Esophagus mucosa (tissue), 1 donor: Measurements from ENCODE around the gene AQP6. TPM values are rescaled to one million over a fixed set of nuclear protein-coding genes. Genes with fewer than 3 reads are reported as not detected.

ENCODE experiments used
- ATAC-seq: fragments of 200-7000 bp; cut with Tn5 transposase; one replicate; pipeline ENCODE4 v1.9.1; 2020
- total RNA-seq: library from RNA; stranded (reverse); gene quantifications from one replicate; pipeline ENCODE4 v1.2.4, GENCODE V29; 2023
- donor health status: DM: yes; HTN: yes; CAD: no.

AQP6 gene
- total RNA-seq, 1 donor from 2014 or later = not detected

- peak; percentile 94 for ATAC-seq
Measured at GRCh38 chr12:49942921-49943624, 29.7 kb upstream of the AQP6 start.

- no peak for ATAC-seq
Measured at GRCh38 chr12:49943625-49943960, 29.2 kb upstream of the AQP6 start.

- ATAC-seq = no peak
Measured at GRCh38 chr12:49944046-49944445, 28.7 kb upstream of the AQP6 start.

- no peak for ATAC-seq
Measured at GRCh38 chr12:49944718-49945117, 28.0 kb upstream of the AQP6 start.

- peak; percentile 66 for ATAC-seq
Measured at GRCh38 chr12:49945394-49946080, 27.2 kb upstream of the AQP6 start.

DNA sequence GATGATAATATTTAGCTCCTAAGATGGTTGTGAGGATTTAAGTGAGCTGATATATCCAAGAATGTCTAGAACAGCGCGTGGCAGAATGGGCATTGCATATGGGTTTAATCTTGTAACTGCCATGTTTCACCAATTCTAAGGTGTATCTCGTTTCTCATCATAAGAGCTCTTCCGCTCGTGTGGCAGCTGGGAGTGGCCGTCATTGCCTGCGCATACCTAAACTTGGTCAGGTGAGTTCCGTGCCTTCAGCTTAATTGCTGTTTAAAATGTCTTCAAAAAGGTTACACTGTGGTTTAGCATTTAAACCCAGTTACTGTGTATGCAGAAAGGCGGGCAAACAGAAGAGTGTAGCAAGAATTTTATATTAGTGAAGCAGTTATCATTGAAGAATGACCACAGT, 26.7 kb upstream of the AQP6 start:
- ATAC-seq = no peak

- ATAC-seq = no peak
Measured at GRCh38 chr12:49946497-49946896, 26.2 kb upstream of the AQP6 start.

DNA sequence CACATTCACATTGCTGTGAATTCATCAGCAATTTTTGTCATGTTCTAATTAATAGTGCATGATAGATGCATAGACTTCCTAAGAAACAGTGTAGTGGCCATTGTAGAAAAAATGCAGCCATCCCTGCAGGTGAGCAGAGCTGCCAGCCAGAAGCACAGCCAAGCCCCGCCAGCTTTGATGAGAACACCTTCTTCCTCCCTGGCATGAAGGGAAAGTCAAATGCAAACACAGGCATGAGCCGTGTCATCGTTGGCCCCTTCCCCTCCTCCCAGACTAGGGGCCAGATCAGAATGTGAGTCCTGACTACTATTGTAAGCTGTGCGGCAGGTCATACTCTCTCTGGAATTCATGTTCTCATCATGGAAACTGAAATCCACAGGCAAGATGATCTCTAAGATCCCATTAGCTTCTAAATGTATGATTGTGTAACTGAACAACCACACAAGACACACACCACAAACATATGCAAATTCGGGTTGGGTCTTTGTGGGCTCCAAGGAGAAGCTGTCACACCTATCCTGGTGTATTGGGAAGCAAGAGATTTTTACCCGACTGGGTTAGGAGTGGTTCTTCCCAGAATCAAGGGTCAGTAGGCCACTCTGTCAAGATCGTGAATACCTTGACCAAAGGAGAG, 25.0 kb upstream of the AQP6 start:
- ATAC-seq = no peak

- no peak for ATAC-seq
Measured at GRCh38 chr12:49948866-49949845, 23.6 kb upstream of the AQP6 start.

GRCh38 chr12:49949866-49950265, 22.9 kb upstream of the AQP6 start:
- no peak for ATAC-seq

GRCh38 chr12:49950273-49951251, 22.2 kb upstream of the AQP6 start, which contains the start of gene AQP2:
TSS of gene AQP2 (plus strand) at chr12:49950737. CDS start at chr12:49950831, 94 bp downstream.
- ATAC-seq = no peak

DNA sequence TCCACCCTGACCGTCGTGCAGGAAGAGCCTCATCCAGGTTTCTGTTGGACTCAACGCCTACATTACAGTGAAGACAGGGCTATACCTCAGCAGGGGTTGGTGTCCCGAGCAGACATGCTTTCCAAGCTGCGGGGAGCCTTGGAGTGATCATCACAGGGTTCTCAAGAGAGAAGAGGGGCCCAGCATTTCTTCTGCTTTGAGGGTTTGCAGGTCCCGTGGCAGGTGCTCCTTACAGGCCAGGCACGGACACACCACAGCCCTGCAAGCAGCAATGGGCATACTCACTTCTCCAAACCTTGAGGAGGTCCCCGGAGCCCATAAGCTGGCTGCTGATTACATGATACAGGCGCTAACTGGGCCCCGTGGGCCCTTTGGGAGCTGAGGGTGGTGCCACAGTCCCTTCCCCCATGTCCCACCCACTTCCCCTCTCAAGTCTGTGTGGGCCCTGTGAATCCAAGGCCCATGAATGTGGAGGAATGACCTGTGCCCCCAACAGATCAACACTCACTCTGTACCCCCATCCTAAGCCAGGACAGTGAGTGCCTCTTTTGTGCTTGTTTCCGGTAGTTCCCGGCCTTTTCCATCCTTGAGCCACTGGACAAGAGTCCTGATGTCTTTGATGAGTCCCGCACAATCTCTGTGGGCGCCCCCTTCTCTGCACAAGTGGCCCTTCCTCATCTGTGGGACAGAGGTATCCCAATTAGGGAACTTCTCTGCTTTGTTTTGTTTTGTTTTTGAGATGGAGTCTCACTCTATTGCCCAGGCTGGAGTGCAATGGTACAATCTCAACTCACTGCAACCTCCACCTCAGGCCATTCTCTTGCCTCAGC, 21.1 kb upstream of the AQP6 start:
- ATAC-seq = no peak

DNA sequence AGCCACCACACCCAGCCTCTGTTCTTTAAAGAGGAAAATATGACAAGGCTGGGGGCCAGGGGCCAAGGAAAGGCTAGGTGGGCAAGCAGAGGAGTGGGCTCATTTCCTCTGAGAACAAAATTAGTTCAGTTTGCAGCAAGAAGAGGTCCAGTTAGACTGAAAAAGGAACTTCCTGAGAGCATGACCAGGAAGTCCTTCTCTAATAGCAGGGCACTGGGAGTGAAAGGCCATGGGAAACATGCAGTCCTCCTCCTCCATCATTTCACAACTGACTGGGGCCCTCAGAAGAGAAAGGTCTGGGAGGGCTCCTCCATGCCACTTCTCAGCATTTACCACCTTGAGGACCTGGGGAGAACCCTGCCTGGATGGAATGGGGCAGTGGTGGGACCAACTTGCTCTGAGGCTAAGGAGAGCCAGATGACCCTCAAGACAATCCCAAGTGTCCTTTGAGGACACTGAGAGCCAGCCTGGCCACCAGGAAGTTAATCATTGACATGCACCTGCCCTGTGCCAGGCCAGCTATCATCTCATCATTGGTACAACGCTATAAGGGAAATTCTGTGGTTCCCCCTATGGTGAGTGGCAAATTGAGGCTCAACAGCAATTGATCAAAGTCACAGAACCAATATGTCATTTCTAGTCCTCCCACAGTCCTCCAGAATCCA, 20.2 kb upstream of the AQP6 start:
- no peak for ATAC-seq

GRCh38 chr12:49953151-49953550, 19.6 kb upstream of the AQP6 start:
- peak; percentile 63 for ATAC-seq

DNA sequence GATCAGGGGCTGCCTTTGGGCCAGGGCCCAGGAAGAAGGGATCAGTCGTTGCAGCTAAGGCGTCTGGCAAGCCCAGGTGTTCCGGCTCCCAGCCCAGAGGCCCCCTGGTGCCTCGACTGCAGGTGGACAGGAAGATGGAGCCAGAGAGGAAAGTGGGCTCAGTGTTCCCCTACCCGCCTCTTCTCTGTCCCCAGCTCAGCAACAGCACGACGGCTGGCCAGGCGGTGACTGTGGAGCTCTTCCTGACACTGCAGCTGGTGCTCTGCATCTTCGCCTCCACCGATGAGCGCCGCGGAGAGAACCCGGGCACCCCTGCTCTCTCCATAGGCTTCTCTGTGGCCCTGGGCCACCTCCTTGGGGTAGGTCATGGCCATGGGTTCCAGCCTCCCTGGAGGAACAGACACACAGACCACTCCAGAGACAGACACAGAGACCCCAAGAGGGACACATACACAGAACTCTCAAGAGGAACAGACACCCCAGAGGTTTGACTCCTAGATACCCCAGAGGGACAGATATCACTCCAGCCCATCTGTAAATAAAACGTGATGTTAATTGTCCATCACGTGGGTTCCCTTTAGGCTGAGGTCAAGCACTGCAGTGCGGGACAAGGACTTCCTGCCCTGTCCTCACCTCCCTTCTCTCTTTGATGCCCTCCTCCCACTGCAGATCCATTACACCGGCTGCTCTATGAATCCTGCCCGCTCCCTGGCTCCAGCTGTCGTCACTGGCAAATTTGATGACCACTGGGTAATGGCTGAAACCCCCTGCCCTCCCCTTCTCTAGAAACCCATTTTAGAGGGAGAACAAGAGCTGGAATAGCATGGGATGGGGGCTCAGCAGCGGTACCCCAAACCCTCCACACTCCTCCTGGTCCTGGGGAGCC, 18.5 kb upstream of the AQP6 start:
- no peak for ATAC-seq

DNA sequence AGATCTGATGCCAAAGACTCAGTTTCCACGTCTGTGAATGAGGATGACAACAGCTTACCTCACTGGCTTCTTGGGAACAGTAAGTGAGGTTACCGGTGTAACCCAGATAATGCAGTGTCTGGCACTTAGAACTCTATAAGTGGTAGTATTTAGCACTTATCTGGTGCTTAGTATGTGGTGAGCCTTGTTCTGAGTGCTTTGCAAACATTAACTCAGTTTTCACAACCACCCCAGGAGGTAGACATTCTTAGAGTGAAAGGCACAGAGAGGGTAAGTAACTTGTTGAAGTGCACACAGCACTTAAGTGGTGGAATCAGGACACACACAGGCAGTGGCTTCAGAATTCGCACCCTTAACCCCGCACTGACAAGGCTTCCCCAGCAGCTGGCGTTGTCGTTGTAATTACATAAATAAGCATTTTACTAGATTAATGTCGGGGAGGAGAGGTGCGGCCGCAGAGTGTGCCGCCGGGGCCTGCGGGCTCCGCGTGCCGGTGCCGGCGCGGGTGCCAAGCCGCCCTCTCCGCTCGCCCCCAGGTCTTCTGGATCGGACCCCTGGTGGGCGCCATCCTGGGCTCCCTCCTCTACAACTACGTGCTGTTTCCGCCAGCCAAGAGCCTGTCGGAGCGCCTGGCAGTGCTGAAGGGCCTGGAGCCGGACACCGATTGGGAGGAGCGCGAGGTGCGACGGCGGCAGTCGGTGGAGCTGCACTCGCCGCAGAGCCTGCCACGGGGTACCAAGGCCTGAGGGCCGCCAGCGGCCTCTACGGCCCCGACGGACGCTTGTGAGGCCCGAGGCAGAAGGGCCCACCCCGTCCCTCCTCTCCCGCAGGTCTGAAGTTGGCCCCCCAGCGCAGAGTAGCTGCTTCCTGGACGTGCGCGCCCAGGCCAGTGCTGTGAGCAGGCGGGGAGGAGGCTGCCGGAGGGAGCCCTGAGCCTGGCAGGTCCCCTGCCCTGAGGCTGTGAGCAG, 17.6 kb upstream of the AQP6 start:
- no peak for ATAC-seq

DNA sequence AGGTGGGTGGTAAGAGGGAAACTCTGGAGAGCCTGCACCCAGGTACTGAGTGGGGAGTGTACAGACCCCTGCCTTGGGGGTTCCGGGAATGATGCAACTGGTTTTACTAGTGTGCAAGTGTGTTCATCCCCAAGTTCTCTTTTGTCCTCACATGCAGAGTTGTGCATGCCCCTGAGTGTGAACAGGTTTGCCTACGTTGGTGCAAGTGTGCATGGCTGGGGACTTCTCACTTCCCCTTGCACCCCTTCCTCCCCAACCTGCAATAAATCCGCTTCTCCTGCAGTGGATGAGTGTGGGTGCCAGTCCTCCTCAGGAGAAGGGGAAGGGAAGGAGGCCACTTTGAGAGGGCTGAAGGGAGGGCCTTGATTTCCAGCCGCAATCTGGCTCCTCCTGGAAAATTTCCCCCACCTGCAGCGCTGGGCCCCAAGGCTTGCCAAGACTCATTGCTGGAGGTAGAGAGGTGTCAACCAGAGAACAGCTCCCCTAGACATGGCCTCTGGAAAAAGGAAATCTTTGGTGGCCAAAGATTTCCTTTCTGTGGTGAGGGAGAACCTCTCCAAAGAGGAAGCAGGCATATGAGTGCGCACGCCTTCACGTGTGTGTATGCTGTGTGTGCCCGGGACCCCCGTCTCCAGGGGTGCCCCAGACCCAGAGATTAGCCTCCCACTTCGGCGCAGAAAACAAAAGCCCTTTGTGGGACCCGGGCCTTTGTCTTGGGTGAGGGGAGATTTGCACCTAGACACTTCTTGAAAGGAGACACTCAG, 16.7 kb upstream of the AQP6 start:
- ATAC-seq = no peak
